HG02678 (cell line): ENCODE data around the gene POTEC.
"Not testable (repeated sequence)": the region's sequence is repeated elsewhere in the genome, so short reads cannot be mapped to it uniquely, and the experiment has no call there.

Experiments used
- ATAC-seq: cut with Tn5 transposase; IDR thresholded peaks from one replicate; pipeline ENCODE4 v1.9.1; 2021; ENCODE audit warnings: mild to moderate bottlenecking, moderate library complexity; ENCODE audit not compliant: unreplicated experiment

Gene POTEC

DNA sequence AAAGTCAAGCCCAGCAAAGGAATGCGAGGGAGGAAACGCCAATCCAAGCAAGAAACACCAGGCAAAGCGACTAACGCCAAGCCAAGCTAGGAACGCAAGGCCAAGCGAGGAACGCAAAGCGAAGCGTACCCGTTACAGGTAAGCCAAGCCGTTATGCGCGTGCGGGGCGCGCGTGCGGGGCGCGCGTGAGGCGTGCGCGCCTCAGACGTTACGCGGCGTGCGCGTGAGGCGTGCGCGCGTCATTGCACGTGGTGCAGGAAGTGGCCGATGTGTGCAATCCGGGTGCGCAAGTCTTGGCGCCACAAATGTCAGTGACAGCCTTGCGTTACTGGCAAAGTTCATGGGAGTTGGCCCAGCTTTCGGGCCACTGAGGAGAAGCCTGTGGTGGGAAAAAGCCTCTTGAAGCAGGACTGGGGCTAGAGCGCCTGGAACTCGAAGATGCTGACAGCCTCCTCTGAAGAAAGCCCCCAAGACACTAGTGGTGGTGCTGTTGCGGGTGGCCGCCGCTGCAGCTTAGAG lies at the start of gene POTEC:
Gene POTEC, minus strand, starts transcription at position 155 of the 519 bp plus-strand sequence. CDS start 454 bp downstream, outside the sequence.
- ATAC-seq: not testable (repeated sequence)

DNA sequence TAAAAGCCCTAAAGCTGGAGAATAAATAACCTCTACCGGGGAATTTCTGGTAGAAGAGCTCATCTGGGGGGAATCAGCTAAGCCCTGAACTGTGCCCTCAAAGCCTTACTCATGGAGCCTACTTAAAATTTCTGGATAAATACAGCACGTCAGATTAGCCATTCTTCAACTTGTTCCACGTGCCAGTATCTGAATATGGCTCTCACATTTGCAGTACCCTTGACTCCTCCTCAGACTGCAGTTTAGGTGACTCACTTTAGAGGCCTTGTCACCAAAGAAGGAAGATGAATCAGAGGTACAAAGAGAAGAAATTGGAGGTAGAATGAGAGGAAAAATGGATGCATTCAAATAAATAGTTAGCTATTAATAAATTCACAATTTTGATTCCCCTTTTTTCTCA lies 34.6 kb upstream of the POTEC start:
- ATAC-seq: no peak

DNA sequence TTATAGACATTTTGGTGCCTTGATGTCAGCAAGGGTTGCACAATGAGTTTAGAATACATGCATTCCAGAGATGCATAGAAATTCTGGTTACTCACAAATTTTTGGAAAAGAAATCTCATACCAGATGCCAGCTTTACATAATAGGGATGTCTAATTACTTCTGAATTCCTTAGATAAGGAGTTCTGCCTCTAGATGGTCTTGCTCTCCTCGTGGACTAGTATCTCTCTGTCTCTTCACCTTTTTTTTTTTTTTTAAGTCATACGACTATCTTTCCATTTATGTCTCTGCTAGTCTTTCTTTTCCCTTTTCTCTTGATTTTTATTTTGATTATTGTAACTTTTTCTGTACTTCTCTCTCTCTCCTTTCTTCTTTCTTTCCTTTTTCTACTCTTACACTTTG lies 16.1 kb upstream of the POTEC start:
- ATAC-seq: not testable (repeated sequence)

DNA sequence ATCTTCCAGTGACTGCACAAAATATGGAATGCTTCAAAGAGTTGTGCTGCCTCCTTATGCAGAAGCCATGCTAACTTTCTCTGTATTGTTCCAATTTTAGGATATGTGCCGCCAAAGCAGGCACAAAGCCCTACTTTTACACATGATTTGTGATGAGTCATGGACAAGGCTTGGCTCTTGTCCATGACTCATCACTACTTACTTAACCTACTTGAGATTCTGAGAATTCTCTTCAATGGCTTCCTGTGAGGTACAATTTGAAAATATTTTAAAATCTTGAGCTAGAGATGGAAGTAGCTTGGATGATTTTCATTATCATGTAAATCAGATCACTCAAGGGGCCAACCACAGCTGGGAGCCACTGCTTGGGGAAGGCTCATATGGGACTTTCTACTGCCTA lies 11.7 kb downstream of the POTEC start:
- not testable (repeated sequence) for ATAC-seq

DNA sequence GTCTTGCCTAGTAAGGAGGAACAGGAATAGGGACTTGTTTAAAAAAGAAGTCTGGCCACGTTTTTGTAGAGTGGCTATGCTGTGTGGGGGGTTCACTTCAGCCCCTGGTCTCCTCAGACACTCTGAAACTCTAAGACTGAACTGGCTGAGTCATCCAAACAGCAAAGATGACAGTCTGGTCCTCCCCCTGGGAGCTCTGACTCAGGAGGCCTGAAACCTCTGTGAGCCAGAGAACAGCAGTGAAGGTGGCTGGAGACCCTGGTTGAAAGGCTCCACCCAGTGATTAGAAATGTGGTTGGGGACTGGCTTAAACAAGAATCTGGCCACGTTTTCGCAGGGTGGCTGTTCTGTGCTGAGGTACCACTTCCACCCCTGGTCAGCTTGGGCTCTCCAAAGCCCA lies 32.7 kb downstream of the POTEC start:
- ATAC-seq: not testable (repeated sequence)

DNA sequence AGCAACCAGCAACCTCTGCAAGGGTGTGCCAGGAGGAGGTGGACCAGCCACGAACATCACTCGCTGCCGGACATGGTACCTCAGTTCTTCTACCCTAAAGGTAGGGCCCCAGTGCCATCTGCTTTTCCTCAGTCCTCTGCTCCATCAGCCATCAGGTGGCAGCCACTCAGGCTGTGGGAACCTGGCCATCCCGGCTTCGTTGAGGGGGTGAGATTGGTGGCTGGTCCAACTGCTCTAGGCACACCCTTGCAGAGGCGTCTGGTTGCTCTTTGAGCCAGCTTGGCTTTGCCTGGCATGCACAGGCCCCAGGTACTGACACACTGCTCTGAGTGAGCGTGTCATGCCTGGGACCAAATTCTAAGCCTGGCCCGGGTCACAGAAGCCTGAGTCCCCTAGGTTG lies 39.7 kb downstream of the POTEC start:
- ATAC-seq: not testable (repeated sequence)

DNA sequence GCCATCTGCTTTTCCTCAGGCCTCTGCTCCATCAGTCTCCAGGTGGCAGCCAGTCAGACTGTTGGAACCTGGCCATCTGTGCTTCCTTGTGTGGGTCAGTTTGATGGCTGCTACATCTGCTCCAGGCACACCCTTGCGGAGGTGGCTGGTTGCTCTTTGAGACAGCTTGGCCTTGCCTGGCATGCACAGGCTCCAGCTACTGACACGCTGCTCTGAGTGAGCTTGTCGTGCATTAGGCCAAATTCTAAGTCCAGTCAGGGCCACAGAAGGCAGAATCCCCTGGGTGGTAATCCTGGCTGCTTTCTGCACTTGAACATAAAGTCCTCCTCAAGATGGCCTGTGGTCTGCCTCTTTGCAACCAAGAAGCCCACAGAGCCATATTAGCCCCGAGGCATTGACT lies 41.5 kb downstream of the POTEC start:
- ATAC-seq: not testable (repeated sequence)

DNA sequence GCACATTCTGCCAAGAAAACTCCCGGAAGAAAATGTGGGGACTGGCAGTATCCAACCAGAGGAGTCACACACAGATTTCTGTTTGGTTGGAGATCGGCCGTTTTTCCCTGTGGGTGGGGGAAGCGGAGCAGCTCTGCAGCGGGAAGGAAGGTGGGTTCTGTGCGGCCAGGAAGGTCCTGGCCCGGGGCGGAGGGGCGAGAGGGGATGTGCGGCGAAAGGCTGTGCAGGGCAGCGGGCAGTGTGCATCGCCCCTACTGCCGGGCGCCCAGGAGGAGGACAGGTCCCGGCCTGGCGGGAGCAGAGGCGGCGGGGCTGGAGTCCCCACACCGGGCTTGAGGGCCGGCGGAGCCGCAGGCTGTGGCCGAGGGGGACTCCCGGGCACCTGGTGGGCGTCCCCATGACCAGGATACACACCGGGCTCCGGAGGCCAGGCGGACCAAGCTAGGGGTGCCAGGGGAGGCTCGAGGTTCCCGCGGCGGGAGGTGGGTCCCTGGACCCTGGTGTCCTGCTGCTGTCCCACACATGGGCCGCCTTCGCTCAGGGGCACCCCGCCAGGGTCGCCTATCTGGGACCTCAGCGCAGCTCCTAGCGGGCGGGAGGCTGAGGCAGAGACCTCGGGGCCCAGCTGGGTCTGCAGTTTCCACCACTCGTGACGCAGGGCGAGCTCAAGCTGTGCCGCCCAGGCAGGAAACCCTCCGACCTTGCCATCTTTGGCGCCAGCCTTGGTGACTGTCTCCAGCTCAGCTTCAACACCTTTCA lies 54.0 kb downstream of the POTEC start:
- not testable (repeated sequence) for ATAC-seq

DNA sequence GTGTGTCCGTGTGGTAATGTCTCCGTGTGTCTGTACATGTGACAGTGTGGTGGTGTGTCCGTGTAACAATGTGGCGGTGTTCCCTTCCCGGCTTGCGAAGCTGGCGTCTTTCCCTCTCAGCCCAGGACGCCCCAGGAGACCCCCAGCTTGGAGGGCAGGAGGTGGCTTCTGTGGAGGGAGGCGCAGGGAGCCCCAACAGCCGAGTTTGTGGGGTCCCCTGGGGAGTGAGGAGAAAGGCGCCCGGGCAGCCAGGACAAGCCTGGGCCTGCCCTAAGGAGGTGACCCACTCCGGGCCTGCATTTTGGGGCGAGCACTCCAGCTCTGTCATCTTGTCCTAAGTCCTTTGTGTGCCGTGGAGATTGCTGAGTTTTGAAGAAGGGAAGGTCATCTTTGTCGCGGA lies 54.6 kb downstream of the POTEC start:
- not testable (repeated sequence) for ATAC-seq

DNA sequence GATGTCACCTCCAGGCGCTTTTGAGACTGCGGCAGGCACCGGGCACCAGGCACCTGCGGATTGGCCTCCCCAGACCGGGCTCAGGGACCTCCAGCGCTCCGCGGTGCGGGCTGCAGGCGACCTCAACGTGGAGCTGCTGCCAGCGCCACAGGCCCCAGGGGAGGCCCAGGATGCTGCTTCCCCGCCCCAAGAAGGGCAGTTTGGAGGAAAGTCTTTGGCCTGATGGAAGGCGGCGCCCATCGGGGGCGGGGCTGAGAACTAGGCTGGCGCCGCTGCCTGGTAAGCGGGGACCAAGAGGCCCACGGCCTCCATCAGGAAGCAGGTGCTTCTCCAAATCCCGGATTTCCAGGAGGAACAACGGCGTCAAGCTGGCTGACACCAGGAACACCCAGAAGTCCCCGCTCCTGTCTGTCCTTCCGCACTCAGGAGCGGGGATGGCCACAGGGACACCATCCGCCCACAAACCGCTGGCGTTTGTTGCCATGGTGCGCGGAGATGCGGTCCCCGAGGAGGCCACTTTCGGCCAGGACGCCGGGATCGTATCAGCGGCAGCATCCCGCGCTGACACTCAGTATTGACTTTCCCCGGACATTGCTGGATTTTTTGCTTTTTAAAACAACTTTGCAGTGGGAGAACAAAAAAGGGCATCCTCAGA lies 56.3 kb downstream of the POTEC start:
- ATAC-seq: not testable (repeated sequence)

DNA sequence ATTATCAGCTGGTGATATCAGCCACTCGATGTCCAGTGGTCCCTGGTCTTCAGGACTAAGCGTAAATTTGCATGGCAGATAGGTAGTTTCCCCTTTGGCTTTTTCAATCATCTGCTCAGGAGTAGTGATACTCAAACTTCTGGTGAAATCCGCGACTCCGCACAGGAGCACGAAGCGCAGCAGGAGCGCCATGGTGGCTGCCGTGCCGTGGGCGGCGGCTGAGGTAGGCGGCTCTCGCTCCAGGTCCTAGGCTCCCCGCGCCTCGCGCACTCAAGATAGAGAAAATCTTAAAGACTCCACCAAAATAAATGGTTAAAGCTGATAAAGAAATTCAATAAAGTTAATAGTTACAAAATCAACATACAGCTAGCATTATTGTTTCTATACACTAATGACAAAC lies 64.3 kb downstream of the POTEC start:
- not testable (repeated sequence) for ATAC-seq

DNA sequence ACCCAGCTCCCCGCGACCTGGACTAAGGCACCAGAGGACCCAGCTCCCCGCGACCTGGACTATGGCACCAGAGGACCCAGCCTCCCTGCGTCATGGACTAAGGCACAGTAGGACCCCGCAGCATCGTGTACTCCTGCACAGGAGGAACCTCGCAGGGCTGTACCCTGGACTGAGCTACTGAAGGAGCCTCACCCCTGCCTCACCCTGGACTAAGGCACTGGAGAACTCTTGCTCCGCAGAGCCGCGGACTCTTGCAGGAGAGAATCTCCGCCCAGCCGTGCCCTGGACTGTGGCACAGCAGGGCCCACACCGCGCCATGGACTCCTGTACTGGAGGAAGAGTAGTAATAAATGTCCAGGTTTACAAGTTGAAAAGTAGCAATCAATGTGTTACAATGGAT lies 67.9 kb downstream of the POTEC start:
- not testable (repeated sequence) for ATAC-seq

DNA sequence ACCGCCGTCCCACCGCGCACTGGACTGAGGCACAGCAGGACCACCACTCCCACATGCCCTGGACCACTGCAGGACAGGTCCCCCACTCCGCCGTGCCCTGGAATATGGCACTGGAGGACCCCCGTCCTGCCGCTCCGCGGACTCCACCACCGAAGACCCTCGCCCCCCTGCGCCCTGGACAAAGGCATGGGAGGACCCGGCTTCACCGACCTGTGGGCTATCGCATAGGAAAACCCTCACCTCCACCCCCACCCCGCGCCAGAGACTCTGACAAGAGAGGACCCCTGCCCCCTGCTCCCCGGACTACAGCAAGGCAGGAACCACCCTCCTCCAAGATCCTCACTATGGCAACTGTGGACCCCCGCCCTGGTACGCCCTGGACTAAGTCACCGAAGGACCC lies 68.6 kb downstream of the POTEC start:
- not testable (repeated sequence) for ATAC-seq

DNA sequence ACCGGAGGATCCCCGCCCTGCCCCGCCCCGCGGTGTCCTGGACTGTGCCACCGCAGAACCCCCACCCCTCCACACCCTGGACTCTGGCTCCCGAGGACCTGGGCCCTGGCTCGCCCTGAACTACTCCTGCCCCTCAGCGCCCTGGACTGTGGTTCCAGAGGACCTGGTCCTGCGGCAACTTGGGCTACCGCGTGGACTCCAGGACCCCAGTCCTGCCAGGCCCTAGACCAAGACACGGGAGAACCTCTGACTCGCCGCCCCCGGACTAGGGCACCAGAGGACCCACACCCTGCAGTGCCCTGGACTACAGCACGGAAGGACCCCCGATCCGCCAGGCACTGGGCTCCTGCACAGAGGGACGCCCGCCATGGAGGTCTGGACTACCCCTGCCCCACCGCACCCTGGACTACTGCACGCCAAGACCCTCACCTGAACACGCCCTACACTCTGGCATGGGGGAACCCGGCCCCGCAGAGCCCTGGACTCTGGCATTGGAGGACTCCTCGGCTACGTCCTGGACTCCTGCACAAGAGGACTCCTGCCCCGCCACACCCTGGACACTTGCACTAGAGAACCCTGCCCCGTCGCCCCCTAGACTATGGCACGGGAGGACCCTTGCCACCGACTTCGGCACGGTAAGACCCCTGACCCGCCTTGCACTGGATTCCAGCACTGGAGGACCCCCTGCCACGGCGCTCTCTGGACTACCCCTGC lies 69.2 kb downstream of the POTEC start:
- not testable (repeated sequence) for ATAC-seq

DNA sequence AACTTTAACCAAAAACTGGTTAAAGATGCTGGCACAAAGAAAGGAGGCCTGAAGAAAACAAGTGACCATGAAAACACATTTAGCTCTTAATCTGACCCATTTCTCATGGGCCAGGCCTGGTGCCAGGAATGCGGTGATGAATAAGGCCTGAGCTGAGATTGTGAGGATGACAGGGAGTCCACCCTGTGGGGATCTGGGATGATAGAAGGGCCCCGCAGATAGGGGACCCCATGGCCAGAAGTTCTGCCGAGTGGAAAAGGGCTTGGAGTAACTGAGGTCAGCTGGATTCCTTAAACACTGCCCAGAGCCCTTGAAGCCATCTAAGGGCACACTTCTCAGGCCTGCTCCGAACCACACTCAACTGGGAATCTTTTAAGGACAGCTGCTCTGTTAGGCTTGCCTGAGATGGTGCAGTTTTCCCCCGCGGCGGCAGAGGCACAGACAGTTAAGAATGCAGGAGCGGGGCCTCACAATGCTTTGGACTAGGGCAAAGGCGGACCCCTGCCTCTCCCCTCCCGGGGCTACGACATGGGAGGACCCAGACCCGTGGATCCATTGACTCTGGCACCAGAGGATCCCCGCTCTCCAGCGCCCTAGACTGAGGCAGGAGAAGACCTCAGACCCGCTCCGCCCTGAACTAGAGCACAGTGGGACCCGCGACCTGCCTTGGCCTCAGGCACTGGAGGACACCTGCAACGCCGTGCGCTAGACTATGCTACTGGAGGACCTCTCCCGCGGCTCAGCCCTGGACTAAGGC lies 70.0 kb downstream of the POTEC start:
- not testable (repeated sequence) for ATAC-seq

DNA sequence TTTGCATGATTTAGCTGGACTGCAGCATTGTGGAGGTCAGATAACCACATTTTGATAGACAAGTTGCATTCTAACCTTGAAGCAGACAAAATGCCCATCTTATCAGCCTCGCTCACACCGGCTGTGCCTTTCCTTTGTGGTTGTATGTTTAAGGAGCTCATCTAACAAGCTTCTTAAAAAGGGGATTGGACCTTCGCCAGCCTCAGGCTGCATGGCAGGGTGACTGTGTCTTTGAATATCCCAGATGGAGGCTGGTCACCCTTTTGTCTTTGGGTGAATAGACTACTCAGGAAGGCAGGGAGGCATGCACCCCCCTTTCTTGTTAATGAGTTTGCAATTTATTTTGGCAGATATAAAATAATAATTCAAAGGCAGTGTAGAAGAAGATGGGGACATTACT lies 72.1 kb downstream of the POTEC start:
- not testable (repeated sequence) for ATAC-seq

DNA sequence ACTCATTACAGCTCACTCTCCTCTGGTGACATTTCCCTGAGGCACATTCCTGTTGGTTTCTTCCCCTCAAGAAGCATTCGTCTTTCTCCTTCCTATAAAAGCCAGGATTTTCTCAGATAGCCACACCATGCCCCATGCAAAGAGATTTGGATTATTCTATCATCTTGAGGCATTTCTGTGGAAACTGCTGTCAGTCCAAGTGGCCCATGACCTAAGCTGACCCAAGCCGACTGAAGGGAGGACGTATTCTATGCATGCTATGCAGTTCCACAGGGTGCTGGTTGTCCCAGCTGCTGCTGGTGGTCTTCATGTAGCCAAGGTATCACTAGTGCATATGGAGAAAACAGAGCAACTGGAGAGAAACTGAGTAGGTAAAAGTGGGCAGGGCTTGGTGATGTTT lies 73.0 kb downstream of the POTEC start:
- ATAC-seq: not testable (repeated sequence)

DNA sequence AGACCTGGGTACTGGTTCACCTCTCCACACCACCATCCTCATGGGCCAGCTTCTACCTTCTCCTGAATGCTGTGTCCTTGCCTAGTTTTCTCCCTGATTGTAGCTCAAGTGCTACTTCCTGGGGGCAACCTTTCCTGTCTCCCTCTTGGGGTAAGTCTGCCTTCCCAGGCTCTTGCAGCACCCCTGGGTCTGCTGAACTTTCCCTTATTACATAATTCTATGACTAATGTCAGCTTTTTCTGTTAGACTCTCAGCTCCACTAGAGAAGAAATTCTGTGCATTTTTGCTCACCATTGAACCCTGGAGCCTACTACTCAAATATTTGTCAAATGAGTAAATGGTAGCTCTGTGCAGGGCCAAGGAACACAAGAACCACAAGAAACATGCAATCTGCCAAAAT lies 73.4 kb downstream of the POTEC start:
- ATAC-seq: not testable (repeated sequence)

DNA sequence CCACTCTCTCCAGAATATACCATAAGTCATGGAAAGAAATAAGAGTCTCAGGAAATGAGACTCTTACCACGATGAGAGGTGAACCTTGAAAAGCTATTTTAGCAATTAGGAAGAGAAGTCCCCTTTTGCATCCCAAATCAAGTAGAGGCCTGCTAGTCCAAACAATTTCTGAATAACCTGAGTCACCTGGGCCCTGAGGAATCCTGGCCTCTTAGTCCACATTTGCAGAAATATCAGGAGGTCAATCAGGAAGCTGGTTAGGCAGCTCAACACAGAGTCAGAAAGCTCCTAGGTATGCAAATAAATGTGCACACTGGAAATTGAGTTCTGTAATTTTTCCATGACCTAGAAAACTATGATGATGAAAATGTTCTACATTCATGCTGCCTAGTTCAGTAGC lies 77.4 kb downstream of the POTEC start:
- not testable (repeated sequence) for ATAC-seq
